ENCODE data around the gene TTC1. TPM values are rescaled to one million over a fixed set of nuclear protein-coding genes. Genes with fewer than 3 reads are reported as not detected.
A peak's percentile ranks its signal among the peaks of the same experiment; 100 is the strongest.
"Not testable (repeated sequence)": the region's sequence is repeated elsewhere in the genome, so short reads cannot be mapped to it uniquely, and the experiment has no call there.

Gene TTC1
- total and polyA plus RNA-seq, 8 donors = 2.3 to 50.0 (median 33.0) TPM

GRCh38 chr5:160064995-160065614 is 56.2 kb downstream of the TTC1 start:
- H3K36me3 ChIP-seq = peaks cover 13 to 89% (median 63%) of the 10 kb centered on the region in 4 donors
- no peak overlapping the region for H3K4me3 ChIP-seq
- H3K27me3 ChIP-seq = no peaks in the 10 kb centered on the region
- peaks cover 5 to 19% (median 12%) of the 10 kb centered on the region in 4 donors for H3K4me1 ChIP-seq
- no peaks in the 10 kb centered on the region for H3K9me3 ChIP-seq
- H3K27ac ChIP-seq = peak overlapping the region; percentile 52 to 73 (median 53)
- intact Hi-C loops (cut with DNase I; ENCODE audit: low total_unique reads) = no loop called here
- 35 to 57% (median 39%) methylated on average over 9 of the region's 9 CpGs for WGBS, 5 donors
- no peak for TF ChIP-seq EP300 (IDR thresholded peaks at IDR 0.05)
- TF ChIP-seq POLR2AphosphoS5 (IDR thresholded peaks at IDR 0.05) = peak in 1 of 3 donors; percentile 26
- DNase-seq = peak; percentile 69 to 91

- Histone ChIP-seq H3K4me1 (peaks cover 4 to 25% (median 10%) of the 10 kb centered on the region in 4 donors), H3K36me3 (peaks cover 6 to 63% (median 32%) of the 10 kb centered on the region in 4 donors)
- H3K27ac ChIP-seq; H3K4me3 ChIP-seq; H3K27me3 ChIP-seq; H3K9me3 ChIP-seq; intact Hi-C loops (cut with DNase I; ENCODE audit: low total_unique reads); DNase-seq: not testable (repeated sequence)
- 84 to 90% (median 88%) methylated on average over 5 of the region's 5 CpGs for WGBS, 5 donors
Observed at GRCh38 chr5:160069120-160069519, 60.2 kb downstream of the TTC1 start.

GRCh38 chr5:160071516-160071915 is 62.6 kb downstream of the TTC1 start:
- TF ChIP-seq EP300 (IDR thresholded peaks at IDR 0.05) (no peak), POLR2AphosphoS5 (IDR thresholded peaks at IDR 0.05) (no peak), CTCF (IDR thresholded peaks at IDR 0.05) (no peak)
- 62 to 82% (median 68%) methylated on average over 8 of the region's 8 CpGs for WGBS, 5 donors
- Histone ChIP-seq H3K9me3 (no peaks in the 10 kb centered on the region), H3K4me3 (no peak overlapping the region), H3K27me3 (no peaks in the 10 kb centered on the region), H3K27ac (no peak overlapping the region), H3K36me3 (peaks cover 0 to 57% (median 30%) of the 10 kb centered on the region in 4 donors), H3K4me1 (peaks cover 0 to 11% (median 2%) of the 10 kb centered on the region in 4 donors)
- intact Hi-C loops (cut with DNase I; ENCODE audit: low total_unique reads) = no loop called here
- peak in 1 of 2 donors; percentile 78 for DNase-seq

GRCh38 chr5:160071916-160072315 is 63.0 kb downstream of the TTC1 start:
- Histone ChIP-seq H3K9me3 (no peaks in the 10 kb centered on the region), H3K36me3 (peaks cover 0 to 54% (median 29%) of the 10 kb centered on the region in 4 donors), H3K4me3 (no peak overlapping the region), H3K4me1 (peaks cover 0 to 11% (median 2%) of the 10 kb centered on the region in 4 donors), H3K27me3 (no peaks in the 10 kb centered on the region), H3K27ac (no peak overlapping the region)
- TF ChIP-seq EP300 (IDR thresholded peaks at IDR 0.05) (no peak), POLR2A (IDR thresholded peaks at IDR 0.05) (no peak), CTCF (IDR thresholded peaks at IDR 0.05) (no peak), POLR2AphosphoS5 (IDR thresholded peaks at IDR 0.05) (no peak)
- intact Hi-C loops (cut with DNase I; ENCODE audit: low total_unique reads) = no loop called here
- DNase-seq = no peak
- WGBS, 5 donors = 55 to 76% (median 60%) methylated on average over 2 of the region's 2 CpGs

- H3K27ac ChIP-seq = no peak overlapping the region
- intact Hi-C loops (cut with DNase I; ENCODE audit: low total_unique reads) = no loop called here
Observed at GRCh38 chr5:160075073-160075472, 66.1 kb downstream of the TTC1 start.

More at GRCh38 chr5:160075073-160075472, 66.1 kb downstream of the TTC1 start:
- H3K4me3 ChIP-seq = no peak overlapping the region
- TF ChIP-seq EP300 (IDR thresholded peaks at IDR 0.05) = no peak
- no peak for TF ChIP-seq POLR2A (IDR thresholded peaks at IDR 0.05)
- TF ChIP-seq CTCF (IDR thresholded peaks at IDR 0.05) = no peak
- no peak for TF ChIP-seq POLR2AphosphoS5 (IDR thresholded peaks at IDR 0.05)
- H3K4me1 ChIP-seq = peaks cover 0 to 23% (median 2%) of the 10 kb centered on the region in 4 donors
- no peaks in the 10 kb centered on the region for H3K9me3 ChIP-seq
- no peaks in the 10 kb centered on the region for H3K27me3 ChIP-seq
- peaks cover 0 to 49% (median 38%) of the 10 kb centered on the region in 4 donors for H3K36me3 ChIP-seq
- DNase-seq = no peak
